OCI-LY3 (cell line): ENCODE data around the gene OPTN.

Experiments
- EZH2phosphoT487 ChIP-seq: fragments of 200-600 bp; shearing (Covaris generic); IDR thresholded peaks from 2 replicates; pipeline ENCODE4 v1.6.1; 2018; ENCODE audit warnings: antibody characterized with exemption, mixed run types, low read depth
- TF ChIP-seq, protein P1 (sequence below): fragments of 200-600, 300-600 bp; sonication (generic); IDR thresholded peaks from 2 replicates; pipeline ENCODE4 v1.5.1; 2014; ENCODE audit warnings: antibody characterized with exemption, low read length, low read depth

DNA sequence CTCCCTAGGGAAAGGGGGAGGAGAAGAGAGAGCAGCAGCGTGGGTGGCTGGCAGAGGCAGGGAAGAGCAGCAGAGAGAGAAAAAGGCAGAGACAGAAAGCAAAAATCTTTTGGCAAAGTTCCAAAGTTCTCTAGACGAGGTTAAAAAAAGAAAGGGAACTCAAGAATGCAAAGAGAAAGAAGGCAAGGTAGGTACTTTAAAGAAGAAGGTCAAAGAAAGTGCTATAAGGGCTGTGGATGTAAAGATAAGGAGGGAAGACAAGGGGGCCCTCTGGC, 20.2 kb upstream of the OPTN start:
- TF ChIP-seq, protein P1, sequence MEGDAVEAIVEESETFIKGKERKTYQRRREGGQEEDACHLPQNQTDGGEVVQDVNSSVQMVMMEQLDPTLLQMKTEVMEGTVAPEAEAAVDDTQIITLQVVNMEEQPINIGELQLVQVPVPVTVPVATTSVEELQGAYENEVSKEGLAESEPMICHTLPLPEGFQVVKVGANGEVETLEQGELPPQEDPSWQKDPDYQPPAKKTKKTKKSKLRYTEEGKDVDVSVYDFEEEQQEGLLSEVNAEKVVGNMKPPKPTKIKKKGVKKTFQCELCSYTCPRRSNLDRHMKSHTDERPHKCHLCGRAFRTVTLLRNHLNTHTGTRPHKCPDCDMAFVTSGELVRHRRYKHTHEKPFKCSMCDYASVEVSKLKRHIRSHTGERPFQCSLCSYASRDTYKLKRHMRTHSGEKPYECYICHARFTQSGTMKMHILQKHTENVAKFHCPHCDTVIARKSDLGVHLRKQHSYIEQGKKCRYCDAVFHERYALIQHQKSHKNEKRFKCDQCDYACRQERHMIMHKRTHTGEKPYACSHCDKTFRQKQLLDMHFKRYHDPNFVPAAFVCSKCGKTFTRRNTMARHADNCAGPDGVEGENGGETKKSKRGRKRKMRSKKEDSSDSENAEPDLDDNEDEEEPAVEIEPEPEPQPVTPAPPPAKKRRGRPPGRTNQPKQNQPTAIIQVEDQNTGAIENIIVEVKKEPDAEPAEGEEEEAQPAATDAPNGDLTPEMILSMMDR = no peak
- TF ChIP-seq EZH2phosphoT487 = no peak
